Stimulated activated CD4-positive, alpha-beta T cell treated with anti-CD3 and anti-CD28 coated beads, Interleukin-2, amount 100 ng/mL, for 4 hours (primary cell): ENCODE results near the gene RFXANK.
"Not testable (repeated sequence)": the region's sequence is repeated elsewhere in the genome, so short reads cannot be mapped to it uniquely, and the experiment has no call there.

Source experiments
- DNase-seq: peaks from one replicate; pipeline ENCODE4 v3.0.0-alpha.2; 2020; ENCODE audit warnings: low read depth

The RFXANK gene, protein sequence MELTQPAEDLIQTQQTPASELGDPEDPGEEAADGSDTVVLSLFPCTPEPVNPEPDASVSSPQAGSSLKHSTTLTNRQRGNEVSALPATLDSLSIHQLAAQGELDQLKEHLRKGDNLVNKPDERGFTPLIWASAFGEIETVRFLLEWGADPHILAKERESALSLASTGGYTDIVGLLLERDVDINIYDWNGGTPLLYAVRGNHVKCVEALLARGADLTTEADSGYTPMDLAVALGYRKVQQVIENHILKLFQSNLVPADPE

GRCh38 chr19:19192078-19192882, at the start of gene RFXANK, which contains the start of gene BORCS8:
RFXANK (plus strand) TSS chr19:19192258; CDS start chr19:19193947, 1,689 bp downstream.
BORCS8 (minus strand) TSS chr19:19192152; CDS start chr19:19192117, 35 bp downstream.
- peak; percentile 99 for DNase-seq

DNA sequence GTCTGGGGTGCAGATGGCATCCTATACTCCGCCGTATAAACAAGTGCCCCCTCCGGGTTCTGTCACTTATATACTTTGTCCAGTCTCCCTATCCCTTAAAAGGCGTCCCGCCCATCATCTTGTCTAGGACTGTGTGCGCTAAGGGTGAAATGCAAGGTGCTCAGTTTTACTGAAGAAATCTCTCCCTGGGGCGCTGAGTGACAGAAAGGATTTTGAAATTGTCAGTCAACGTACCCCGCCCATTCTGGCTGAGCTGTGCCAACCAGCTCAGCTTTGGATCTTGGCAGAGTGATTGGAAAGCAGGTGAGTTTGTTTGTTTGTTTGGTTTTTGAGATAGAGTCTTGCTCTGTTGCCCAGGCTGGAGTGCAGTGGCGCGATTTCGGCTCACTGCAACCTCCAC, 49.7 kb upstream of the RFXANK start:
- no peak for DNase-seq

DNA sequence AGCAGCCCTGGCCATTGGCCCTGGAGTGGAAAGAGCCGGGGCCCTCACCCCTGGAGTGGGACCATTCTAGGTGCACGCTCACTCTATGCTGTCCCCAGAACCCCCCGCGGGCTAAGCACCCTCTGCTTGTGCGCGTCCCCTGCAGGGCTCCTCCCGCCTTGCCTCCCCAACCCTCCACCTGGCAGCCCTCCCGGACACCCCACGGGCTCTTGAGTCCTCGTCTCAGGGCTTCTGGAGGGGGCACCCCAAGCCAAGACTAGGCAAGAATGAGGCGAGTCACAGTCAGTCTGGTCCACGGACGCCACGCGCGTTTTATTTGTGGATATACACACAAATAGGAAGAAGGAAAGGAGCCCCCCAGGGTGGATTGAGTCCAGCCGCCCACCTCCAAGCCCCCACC, 46.8 kb upstream of the RFXANK start:
- DNase-seq: no peak

GRCh38 chr19:19145684-19146608, 46.1 kb upstream of the RFXANK start:
- peak; percentile 69 for DNase-seq

DNA sequence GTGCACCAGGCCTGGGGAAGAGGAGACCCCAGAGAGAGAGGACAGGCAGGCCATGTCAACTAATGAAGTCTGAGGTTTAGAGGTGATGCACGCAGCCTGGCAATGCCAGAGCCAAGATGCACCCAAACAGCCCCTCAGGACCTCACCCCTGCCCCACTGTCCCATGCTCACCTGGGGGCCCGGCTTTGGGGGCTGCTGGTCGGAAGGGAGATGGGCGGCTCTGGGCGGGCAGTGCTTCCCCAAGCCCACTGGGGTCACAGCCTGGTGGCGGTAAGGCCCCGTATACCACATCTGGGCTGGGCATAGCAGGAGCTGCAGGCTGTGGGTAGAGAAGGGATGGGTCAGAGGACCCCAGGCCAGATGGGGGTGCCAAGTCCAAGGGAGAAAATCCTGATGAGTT, 45.2 kb upstream of the RFXANK start:
- DNase-seq: no peak

DNA sequence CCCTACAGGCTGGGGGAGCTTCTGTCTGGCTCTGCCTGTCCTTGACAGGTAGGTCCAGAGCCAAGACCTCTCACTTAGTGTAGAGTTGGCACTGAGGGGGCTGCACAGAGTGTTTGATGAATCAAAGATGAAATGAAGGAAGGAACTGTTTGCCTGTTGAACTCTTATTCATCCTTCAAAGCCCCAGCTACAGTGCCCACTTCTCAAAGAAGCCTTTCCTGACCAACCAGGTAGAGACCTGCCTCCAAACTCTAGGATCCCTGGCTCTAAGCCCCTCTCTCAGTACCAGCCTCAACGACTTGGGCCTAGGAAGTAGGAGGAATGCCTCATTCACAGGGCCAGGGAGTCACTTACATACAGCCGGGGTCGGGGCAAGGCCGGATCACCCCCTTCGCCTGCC, 44.7 kb upstream of the RFXANK start:
- DNase-seq: no peak

- not testable (repeated sequence) for DNase-seq
Observed at GRCh38 chr19:19148504-19148903, 43.6 kb upstream of the RFXANK start.

DNA sequence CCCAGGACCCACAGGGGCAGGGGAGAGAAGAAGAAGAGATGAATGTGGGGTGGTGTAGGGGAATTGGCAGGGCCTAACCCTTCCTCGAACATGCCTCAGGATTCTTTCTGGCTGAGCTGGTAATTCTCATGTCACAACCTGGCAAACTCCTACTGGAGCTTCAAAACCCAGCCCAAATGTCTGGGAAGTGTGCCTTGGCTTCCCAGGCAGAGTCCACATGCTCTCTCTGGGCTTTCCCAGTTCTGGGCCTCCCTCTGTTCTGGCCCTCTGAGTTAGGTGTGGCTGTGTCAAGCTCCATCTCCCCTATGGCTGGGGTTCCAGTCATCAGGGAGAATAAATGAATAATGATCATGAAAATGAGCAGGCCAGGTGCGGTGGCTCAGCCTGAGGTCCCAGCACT, 42.6 kb upstream of the RFXANK start:
- no peak for DNase-seq

DNA sequence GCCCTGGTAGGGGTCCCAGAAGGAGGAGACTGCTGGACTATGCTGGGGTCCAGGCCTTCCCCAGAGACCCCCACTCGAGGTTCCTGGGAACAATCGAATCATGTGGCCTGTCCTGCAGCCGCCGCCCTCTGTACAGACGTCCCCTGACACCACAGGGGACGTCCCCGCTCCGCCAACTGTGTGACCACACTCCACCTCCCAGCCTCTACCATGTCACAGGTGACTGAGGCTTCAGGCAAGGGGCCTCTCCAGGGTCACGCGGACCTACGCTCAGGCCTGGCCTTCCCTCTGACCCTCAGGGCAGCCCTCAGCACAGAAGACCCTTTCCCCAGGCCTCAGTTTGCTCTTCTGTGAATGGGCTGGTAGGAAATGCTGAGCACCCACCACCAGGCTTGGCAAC, 40.6 kb upstream of the RFXANK start:
- no peak for DNase-seq

DNA sequence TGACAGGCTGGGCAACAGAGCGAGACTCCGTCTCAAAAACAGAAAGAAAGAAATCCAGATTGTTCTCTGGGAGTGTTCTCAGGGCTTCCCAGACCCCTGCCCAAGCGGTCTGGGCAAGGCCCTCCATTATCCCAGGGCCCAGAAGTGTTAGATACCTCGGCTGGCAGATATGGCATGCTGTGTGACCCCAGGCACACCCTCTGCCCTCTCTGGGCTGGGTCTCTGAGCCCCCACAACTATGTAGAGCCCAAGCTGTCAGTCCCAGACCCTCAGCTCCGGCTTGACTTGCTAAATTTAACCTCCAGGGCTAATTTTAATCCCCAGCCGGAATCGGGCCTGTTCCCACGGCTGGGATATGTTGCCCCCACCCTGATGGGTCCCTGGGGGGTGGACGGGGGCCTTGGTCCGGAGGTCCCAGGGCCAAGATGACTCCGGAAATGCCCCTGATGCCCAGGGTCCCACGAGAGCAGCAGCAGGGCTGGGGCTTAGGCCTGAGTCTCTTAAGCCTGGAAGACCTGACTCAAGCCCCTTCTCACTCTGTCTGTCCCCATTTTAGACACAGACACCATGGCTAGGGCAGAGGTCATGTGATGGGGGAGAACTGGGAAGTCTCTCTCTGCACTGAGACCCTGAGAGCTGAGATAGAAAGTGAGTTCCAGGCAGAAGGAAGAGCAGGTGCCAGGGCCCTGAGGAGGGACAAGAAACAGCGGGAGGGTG, 39.2 kb upstream of the RFXANK start:
- no peak for DNase-seq

DNA sequence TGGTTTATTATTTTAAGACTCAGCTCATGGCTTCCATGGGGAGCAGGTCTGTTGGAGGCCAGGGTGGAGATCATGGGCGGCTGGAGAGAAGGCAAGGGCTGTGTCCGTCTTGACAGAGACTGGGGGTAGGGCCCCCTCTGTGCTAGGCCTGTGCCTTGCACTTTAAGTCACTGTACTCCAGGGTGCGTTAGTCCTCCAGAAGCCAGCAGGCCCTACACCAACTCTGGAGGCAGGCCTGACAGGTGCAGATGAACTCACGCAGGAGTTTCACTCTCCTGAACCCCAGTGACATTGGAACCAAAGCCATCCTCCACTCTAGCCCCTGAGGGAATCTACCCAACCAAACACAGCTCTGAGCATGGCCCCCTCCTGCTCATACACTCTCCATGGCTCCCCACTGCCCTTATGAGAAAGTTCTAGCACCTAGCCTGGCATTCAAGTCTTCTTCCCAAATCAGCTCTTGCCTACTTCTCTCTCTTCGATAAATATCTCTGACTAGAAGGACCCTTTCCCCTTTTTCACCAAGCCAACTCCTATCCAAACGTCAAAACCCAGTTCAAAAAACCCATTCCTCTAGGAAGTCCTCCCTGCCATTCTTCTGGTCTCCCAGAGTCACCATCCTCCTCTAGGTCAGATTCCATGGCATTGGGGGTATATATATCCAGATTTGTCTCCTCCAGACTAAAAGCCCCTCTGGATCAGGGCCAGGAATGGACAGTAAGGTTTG, 37.1 kb upstream of the RFXANK start:
- DNase-seq: no peak

- no peak for DNase-seq
Observed at GRCh38 chr19:19155495-19156219, 36.4 kb upstream of the RFXANK start.

- DNase-seq: no peak
Observed at GRCh38 chr19:19157808-19158207, 34.2 kb upstream of the RFXANK start.

- DNase-seq: no peak
Observed at GRCh38 chr19:19159534-19159933, 32.5 kb upstream of the RFXANK start.

DNA sequence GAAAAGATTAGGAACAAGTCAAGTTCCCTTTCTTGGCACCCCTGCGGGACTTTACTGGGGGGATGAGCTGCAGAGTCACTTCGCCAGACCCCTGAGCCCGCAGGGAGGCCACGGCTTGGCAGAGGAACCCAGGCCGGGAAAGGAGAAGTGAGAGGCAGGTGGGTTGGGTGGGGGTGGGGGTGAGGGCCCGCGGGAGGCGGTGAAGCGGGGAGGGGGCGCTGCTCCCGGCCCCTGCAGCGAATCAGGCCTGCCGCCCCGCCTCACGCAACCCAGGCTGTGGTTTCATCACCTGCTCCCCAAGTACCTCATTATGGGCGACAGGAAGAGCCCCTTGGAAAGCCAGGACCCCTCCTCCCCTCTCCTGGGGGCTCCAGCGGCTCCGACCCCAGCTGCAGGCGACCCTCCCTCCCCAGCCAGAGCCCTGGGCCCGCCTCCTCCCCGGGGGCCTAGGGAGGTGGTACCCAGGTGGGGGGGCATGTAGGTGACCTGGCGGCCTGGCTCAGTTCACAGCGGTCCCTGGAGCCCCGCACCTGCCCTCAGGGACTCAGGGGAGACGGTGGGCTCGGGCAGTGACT, 31.5 kb upstream of the RFXANK start:
- DNase-seq: no peak

- DNase-seq: no peak
Observed at GRCh38 chr19:19162495-19162894, 29.6 kb upstream of the RFXANK start.

GRCh38 chr19:19165396-19165795, 26.7 kb upstream of the RFXANK start:
- DNase-seq: no peak

DNA sequence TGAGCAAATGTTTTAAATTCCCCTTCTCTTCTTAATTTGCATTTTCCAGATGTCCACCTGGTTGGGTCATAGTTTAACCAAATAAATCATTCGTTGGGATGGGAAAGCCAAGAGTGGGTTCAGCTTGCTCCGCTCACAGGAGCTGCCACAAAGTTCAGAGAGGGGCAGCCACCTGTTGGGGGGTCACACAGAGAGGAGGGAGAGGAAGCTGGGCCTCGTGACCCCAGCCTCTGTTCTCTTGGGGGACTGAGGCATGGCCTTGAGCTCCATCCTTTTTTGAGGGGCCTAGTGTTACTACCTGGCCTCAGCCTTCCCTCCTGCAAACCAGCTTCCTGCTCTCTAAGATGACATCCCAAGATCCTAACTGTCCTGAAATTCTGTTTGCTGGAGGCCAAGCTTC, 24.4 kb upstream of the RFXANK start:
- DNase-seq: no peak

DNA sequence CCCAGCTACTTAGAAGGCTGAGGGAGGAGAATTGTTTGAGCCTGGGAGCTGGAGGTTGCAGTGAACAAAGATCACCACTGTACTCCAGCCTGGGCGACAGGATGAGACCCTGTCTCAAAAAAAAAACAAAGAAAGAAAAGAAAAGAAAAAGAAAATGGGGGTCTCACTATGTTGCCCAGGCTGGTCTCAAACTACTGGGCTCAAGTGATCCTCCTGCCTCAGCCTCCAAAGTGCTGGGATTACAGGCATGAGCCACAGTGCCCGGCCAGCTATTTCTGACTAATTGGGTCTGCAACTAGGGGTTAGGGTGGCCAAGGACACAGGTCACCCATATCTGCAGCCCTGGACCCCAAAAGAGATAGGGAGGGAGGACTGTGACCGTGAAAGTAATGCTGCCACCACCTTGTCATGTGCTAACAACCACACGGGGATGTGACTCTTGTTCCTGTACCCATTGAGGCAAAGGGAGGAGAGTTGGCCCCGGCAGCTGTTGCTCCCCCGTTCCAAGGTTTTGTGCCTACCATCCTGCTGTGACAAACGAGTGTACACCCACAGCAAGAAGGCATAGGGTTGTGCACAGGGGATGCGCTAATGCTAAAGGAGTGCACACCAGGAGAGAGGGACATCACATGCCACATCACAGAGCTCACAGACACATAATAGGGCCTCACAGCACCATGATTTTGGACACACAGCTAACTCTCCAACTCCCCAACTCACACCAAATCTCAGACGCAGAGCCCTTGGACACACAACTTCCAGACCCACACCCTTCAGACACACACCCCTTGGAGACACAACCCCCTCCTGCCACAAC, 22.6 kb upstream of the RFXANK start:
- no peak for DNase-seq
